Measurements from ENCODE around the gene CDC25A.

The CDC25A gene

GRCh38 chr3:48137425-48137999, 50.7 kb downstream of the CDC25A start:
- H3K4me3 ChIP-seq (ENCODE audit: low read length) = no peak overlapping the region
- TF ChIP-seq CTCF (IDR thresholded peaks at IDR 0.05; ENCODE audit: insufficient read depth, low read depth, low read length, missing control alignments) = no peak
- DNase-seq (ENCODE audit: low read depth) = peak; percentile 83

GRCh38 chr3:48135552-48136495, 52.4 kb downstream of the CDC25A start:
- DNase-seq (ENCODE audit: low read depth) = no peak
- no peak overlapping the region for H3K4me3 ChIP-seq (ENCODE audit: low read length)
- TF ChIP-seq CTCF (IDR thresholded peaks at IDR 0.05; ENCODE audit: insufficient read depth, low read depth, low read length, missing control alignments) = no peak

GRCh38 chr3:48130321-48130904, 57.8 kb downstream of the CDC25A start:
- H3K4me3 ChIP-seq (ENCODE audit: low read length) = no peak overlapping the region
- no peak for TF ChIP-seq CTCF (IDR thresholded peaks at IDR 0.05; ENCODE audit: insufficient read depth, low read depth, low read length, missing control alignments)
- no peak for DNase-seq (ENCODE audit: low read depth)

- DNase-seq (ENCODE audit: low read depth) = no peak
- no peak overlapping the region for H3K4me3 ChIP-seq (ENCODE audit: low read length)
- TF ChIP-seq CTCF (IDR thresholded peaks at IDR 0.05; ENCODE audit: insufficient read depth, low read depth, low read length, missing control alignments) = no peak
Observed at GRCh38 chr3:48129921-48130320, 58.3 kb downstream of the CDC25A start.

- peak; percentile 80 for DNase-seq (ENCODE audit: low read depth)
- H3K4me3 ChIP-seq (ENCODE audit: low read length) = no peak overlapping the region
- TF ChIP-seq CTCF (IDR thresholded peaks at IDR 0.05; ENCODE audit: insufficient read depth, low read depth, low read length, missing control alignments) = no peak
Observed at GRCh38 chr3:48128774-48129173, 59.4 kb downstream of the CDC25A start.

- TF ChIP-seq CTCF (IDR thresholded peaks at IDR 0.05; ENCODE audit: insufficient read depth, low read depth, low read length, missing control alignments) = no peak
- H3K4me3 ChIP-seq (ENCODE audit: low read length) = no peak overlapping the region
- no peak for DNase-seq (ENCODE audit: low read depth)
Observed at GRCh38 chr3:48125886-48126622, 62.2 kb downstream of the CDC25A start.
